GM19372 (cell line): ENCODE results near the gene ANKS1B.
"Not testable (repeated sequence)": the region's sequence is repeated elsewhere in the genome, so short reads cannot be mapped to it uniquely, and the experiment has no call there.

Experiments
- ATAC-seq: cut with Tn5 transposase; IDR thresholded peaks from one replicate; pipeline ENCODE4 v1.9.1; 2021; ENCODE audit warnings: mild to moderate bottlenecking, low read depth, moderate library complexity; ENCODE audit not compliant: unreplicated experiment

Gene ANKS1B

GRCh38 chr12:99330216-99330615, 654.5 kb downstream of the ANKS1B start:
- no peak for ATAC-seq

- not testable (repeated sequence) for ATAC-seq
These were observed 663.5 kb downstream of the ANKS1B start for GRCh38 chr12:99321210-99321609.

GRCh38 chr12:99311373-99311772, 673.4 kb downstream of the ANKS1B start:
- ATAC-seq, result no peak

- ATAC-seq, result no peak
These were observed 674.9 kb downstream of the ANKS1B start for GRCh38 chr12:99309812-99310211.

GRCh38 chr12:99302874-99303273, 681.9 kb downstream of the ANKS1B start:
- ATAC-seq, result no peak

- no peak for ATAC-seq
These were observed 697.6 kb downstream of the ANKS1B start for GRCh38 chr12:99287136-99287535.

- no peak for ATAC-seq
These were observed 700.6 kb downstream of the ANKS1B start for GRCh38 chr12:99284161-99284560.

- no peak for ATAC-seq
These were observed 702.1 kb downstream of the ANKS1B start for GRCh38 chr12:99282624-99283023.

GRCh38 chr12:99282086-99282485, 702.6 kb downstream of the ANKS1B start:
- no peak for ATAC-seq

- no peak for ATAC-seq
These were observed 703.5 kb downstream of the ANKS1B start for GRCh38 chr12:99281277-99281676.

- ATAC-seq, result no peak
These were observed 705.8 kb downstream of the ANKS1B start for GRCh38 chr12:99278899-99279298.

- ATAC-seq, result no peak
These were observed 707.0 kb downstream of the ANKS1B start for GRCh38 chr12:99277591-99278379.

GRCh38 chr12:99271071-99271470, 713.7 kb downstream of the ANKS1B start:
- no peak for ATAC-seq

GRCh38 chr12:99267038-99267437, 717.7 kb downstream of the ANKS1B start:
- no peak for ATAC-seq

- ATAC-seq, result no peak
These were observed 719.1 kb downstream of the ANKS1B start for GRCh38 chr12:99265648-99266047.

- ATAC-seq, result no peak
These were observed 723.5 kb downstream of the ANKS1B start for GRCh38 chr12:99261256-99261655.

GRCh38 chr12:99260456-99260996, 724.2 kb downstream of the ANKS1B start:
- no peak for ATAC-seq

GRCh38 chr12:99259040-99259934, 725.4 kb downstream of the ANKS1B start:
- no peak for ATAC-seq

GRCh38 chr12:99257672-99258071, 727.1 kb downstream of the ANKS1B start:
- no peak for ATAC-seq

- ATAC-seq, result no peak
These were observed 731.7 kb downstream of the ANKS1B start for GRCh38 chr12:99253068-99253467.

- no peak for ATAC-seq
These were observed 734.6 kb downstream of the ANKS1B start for GRCh38 chr12:99250091-99250490.
